Testis (tissue), 2 donors: ENCODE results near the gene TYROBP.

ENCODE experiments used
- POLR2A ChIP-seq: fragments of 450-650 bp; IDR thresholded peaks from one replicate; pipeline ENCODE4 v1.6.1; 2017; ENCODE audit warnings: antibody characterized with exemption, mild to moderate bottlenecking, moderate library complexity
- TF ChIP-seq, protein P1 (sequence below), 3 experiments: fragments of 450-650 bp in 2 of 3; fragments of 200-600 bp in 1 of 3; sonication (generic) in 1 of 3; IDR thresholded peaks; one replicate each; pipeline ENCODE4 v1.5.1; 2016 to 2019; ENCODE audit warnings: antibody characterized with exemption in 3 of 3, mild to moderate bottlenecking in 2 of 3, moderate library complexity in 1 of 3

DNA sequence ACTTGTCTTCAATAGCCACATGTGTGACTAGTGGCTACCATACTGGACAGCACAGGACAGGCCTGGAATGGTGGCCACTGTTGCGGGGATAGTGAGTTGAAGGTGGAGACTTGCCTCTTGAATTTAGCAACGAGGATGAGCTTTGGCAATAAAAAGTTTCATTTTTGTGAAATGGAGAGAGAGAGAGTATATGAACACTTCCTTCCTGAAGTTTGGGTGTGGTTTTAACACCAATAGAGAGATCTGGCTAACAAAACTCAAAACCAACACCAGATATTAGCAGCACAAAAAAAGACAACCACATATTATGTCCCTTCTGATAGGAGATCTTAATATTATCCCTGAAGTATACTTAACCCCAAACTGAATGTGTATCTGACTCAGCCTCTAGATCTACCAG lies 21.8 kb upstream of the TYROBP start:
- TF ChIP-seq, protein P1, sequence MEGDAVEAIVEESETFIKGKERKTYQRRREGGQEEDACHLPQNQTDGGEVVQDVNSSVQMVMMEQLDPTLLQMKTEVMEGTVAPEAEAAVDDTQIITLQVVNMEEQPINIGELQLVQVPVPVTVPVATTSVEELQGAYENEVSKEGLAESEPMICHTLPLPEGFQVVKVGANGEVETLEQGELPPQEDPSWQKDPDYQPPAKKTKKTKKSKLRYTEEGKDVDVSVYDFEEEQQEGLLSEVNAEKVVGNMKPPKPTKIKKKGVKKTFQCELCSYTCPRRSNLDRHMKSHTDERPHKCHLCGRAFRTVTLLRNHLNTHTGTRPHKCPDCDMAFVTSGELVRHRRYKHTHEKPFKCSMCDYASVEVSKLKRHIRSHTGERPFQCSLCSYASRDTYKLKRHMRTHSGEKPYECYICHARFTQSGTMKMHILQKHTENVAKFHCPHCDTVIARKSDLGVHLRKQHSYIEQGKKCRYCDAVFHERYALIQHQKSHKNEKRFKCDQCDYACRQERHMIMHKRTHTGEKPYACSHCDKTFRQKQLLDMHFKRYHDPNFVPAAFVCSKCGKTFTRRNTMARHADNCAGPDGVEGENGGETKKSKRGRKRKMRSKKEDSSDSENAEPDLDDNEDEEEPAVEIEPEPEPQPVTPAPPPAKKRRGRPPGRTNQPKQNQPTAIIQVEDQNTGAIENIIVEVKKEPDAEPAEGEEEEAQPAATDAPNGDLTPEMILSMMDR (IDR thresholded peaks at IDR 0.05) = no peak
- no peak for TF ChIP-seq POLR2A
